ENCODE measurements around the gene LTK. TPM values are rescaled to one million over a fixed set of nuclear protein-coding genes. Genes with fewer than 3 reads are reported as not detected.
"Not testable (repeated sequence)": the region's sequence is repeated elsewhere in the genome, so short reads cannot be mapped to it uniquely, and the experiment has no call there.

Gene LTK
- total RNA-seq, 4 donors from 2014 or later = 13.8 to 39.0 (median 26.3) TPM; not detected in 1

- H3K9me3 ChIP-seq = no peaks in the 10 kb centered on the region
- no peak overlapping the region for H3K4me3 ChIP-seq
- no peaks in the 10 kb centered on the region for H3K27me3 ChIP-seq
- H3K4me1 ChIP-seq = peaks cover 0 to 6% (median 1%) of the 10 kb centered on the region in 4 donors
- TF ChIP-seq POLR2A (IDR thresholded peaks at IDR 0.05) = no peak
- TF ChIP-seq, protein P1, sequence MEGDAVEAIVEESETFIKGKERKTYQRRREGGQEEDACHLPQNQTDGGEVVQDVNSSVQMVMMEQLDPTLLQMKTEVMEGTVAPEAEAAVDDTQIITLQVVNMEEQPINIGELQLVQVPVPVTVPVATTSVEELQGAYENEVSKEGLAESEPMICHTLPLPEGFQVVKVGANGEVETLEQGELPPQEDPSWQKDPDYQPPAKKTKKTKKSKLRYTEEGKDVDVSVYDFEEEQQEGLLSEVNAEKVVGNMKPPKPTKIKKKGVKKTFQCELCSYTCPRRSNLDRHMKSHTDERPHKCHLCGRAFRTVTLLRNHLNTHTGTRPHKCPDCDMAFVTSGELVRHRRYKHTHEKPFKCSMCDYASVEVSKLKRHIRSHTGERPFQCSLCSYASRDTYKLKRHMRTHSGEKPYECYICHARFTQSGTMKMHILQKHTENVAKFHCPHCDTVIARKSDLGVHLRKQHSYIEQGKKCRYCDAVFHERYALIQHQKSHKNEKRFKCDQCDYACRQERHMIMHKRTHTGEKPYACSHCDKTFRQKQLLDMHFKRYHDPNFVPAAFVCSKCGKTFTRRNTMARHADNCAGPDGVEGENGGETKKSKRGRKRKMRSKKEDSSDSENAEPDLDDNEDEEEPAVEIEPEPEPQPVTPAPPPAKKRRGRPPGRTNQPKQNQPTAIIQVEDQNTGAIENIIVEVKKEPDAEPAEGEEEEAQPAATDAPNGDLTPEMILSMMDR (IDR thresholded peaks at IDR 0.05) = peak in 1 of 6 experiments; percentile 16
- peak overlapping the region in 3 of 4 donors; percentile 20 to 69 (median 33) for H3K27ac ChIP-seq
- no peak for DNase-seq
- H3K36me3 ChIP-seq = peaks cover 0 to 97% (median 2%) of the 10 kb centered on the region in 3 donors
Observed at GRCh38 chr15:41474436-41474835, 39.2 kb downstream of the LTK start.

- peaks cover 0 to 6% (median 1%) of the 10 kb centered on the region in 4 donors for H3K4me1 ChIP-seq
- TF ChIP-seq, protein P1 (IDR thresholded peaks at IDR 0.05) = no peak
- TF ChIP-seq POLR2A (IDR thresholded peaks at IDR 0.05) = no peak
- H3K36me3 ChIP-seq = peaks cover 0 to 95% (median 2%) of the 10 kb centered on the region in 3 donors
- H3K4me3 ChIP-seq = no peak overlapping the region
- DNase-seq = peak in 1 of 3 donors; percentile 65
- H3K9me3 ChIP-seq = no peaks in the 10 kb centered on the region
- peak overlapping the region in 1 of 4 donors; percentile 33 for H3K27ac ChIP-seq
- H3K27me3 ChIP-seq = no peaks in the 10 kb centered on the region
Observed at GRCh38 chr15:41473418-41473817, 40.2 kb downstream of the LTK start.

GRCh38 chr15:41469644-41470043 lies 44.0 kb downstream of the LTK start:
- not testable (repeated sequence) for H3K4me1 ChIP-seq, H3K27me3 ChIP-seq, DNase-seq, H3K27ac ChIP-seq, H3K9me3 ChIP-seq, H3K4me3 ChIP-seq
- peaks cover 0 to 83% (median 0%) of the 10 kb centered on the region in 3 donors for H3K36me3 ChIP-seq

- Histone ChIP-seq H3K27ac (no peak overlapping the region), H3K36me3 (peaks cover 0 to 72% (median 0%) of the 10 kb centered on the region in 3 donors), H3K4me1 (no peaks in the 10 kb centered on the region), H3K9me3 (no peaks in the 10 kb centered on the region), H3K27me3 (no peaks in the 10 kb centered on the region), H3K4me3 (no peak overlapping the region)
- no peak for TF ChIP-seq POLR2A (IDR thresholded peaks at IDR 0.05)
- TF ChIP-seq, protein P1 (IDR thresholded peaks at IDR 0.05) = no peak
- no peak for DNase-seq
Observed at GRCh38 chr15:41466711-41467110, 46.9 kb downstream of the LTK start.

GRCh38 chr15:41465822-41466421 lies 47.7 kb downstream of the LTK start:
- peak in 1 of 3 donors; percentile 44 for DNase-seq
- Histone ChIP-seq H3K27ac (no peak overlapping the region), H3K36me3 (peaks cover 0 to 70% (median 0%) of the 10 kb centered on the region in 3 donors), H3K9me3 (no peaks in the 10 kb centered on the region), H3K4me3 (no peak overlapping the region), H3K4me1 (no peaks in the 10 kb centered on the region), H3K27me3 (no peaks in the 10 kb centered on the region)
- TF ChIP-seq, protein P1 (IDR thresholded peaks at IDR 0.05) = peak; percentile 25 to 98 (median 90)
- TF ChIP-seq POLR2A (IDR thresholded peaks at IDR 0.05) = no peak

DNA sequence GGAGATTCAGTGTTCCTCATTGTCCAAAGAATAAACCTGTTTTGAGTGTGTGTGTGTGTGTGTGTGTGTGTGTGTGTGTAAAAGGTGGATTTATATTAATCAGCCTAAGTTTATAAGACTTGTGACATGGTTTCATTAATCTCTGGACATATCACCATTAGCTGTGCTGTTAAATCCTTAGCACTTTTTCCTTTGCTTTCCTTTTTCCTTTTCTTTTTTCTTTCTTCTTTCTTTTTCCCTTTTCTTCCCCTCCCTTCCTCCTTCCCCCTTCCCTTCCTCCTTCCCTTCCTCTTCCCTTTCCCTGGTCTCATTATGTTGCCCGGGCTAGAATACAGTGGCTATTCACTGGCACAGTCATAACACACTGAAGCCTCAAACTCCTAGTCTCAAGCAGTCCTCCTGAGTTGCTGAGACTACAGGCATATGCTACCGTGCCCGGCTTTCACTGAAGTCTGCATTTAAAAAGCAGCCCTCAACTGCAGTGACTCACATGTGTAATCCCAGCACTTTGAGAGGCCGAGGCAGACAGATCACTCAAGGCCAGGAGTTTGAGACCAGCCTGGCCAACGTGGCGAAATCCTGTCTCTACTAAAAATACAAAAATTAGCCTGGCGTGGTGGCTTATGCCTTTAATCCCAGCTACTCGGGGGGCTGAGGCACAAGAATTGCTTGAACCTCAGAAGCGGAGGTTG lies 48.6 kb downstream of the LTK start:
- Histone ChIP-seq H3K4me3 (no peak overlapping the region), H3K27me3 (no peaks in the 10 kb centered on the region), H3K27ac (no peak overlapping the region), H3K9me3 (no peaks in the 10 kb centered on the region), H3K4me1 (no peaks in the 10 kb centered on the region), H3K36me3 (peaks cover 0 to 62% (median 0%) of the 10 kb centered on the region in 3 donors)
- TF ChIP-seq POLR2A (IDR thresholded peaks at IDR 0.05) = no peak
- TF ChIP-seq, protein P1 (IDR thresholded peaks at IDR 0.05) = no peak
- DNase-seq = peak in 1 of 3 donors; percentile 17
